ENCODE results near the gene ZBTB9.

DNA sequence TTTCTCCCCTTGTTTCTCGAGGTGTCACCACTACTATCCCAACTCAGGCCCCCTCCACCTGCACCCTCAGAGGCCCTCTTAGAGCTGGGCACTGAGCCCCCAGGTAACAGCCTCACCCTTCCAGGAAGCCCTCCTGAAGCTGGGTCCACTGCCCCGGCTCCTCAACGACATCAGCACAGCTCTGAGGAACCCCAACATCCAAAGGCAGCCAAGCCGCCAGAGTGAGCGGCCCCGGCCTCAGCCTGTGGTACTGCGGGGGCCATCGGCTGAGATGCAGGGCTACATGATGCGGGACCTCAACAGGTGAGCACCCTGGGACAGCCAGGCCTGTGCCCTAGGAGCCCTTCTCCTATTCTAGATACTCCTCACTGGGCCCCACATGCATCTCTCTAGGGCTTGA lies 12.9 kb upstream of the ZBTB9 start:
- TF ChIP-seq ZNF274 (IDR thresholded peaks at IDR 0.05; ENCODE audit: low read depth, low read length) (no peak), YY1 (IDR thresholded peaks at IDR 0.05; ENCODE audit: insufficient read depth, insufficient read length) (no peak), SUZ12 (IDR thresholded peaks at IDR 0.05; ENCODE audit: extremely low read depth, insufficient read depth, insufficient read length) (no peak)
